ENCODE results near the gene ATG13.
"Not testable (repeated sequence)": the region's sequence is repeated elsewhere in the genome, so short reads cannot be mapped to it uniquely, and the experiment has no call there.

GRCh38 chr11:46717825-46718154, 100.4 kb downstream of the ATG13 start:
- TF ChIP-seq POLR2AphosphoS5 (IDR thresholded peaks at IDR 0.05); CTCF (IDR thresholded peaks at IDR 0.05 in 8 of 11, conservative IDR thresholded peaks at IDR 0.05 in 3 of 11): not testable (repeated sequence)

Measured in spleen (tissue), 7 donors.